ENCODE data around the gene BEST2. TPM values are rescaled to one million over a fixed set of nuclear protein-coding genes. Genes with fewer than 3 reads are reported as not detected.
"Not testable (repeated sequence)": the region's sequence is repeated elsewhere in the genome, so short reads cannot be mapped to it uniquely, and the experiment has no call there.

Gene BEST2
- total and polyA plus RNA-seq, 10 donors, result not detected

DNA sequence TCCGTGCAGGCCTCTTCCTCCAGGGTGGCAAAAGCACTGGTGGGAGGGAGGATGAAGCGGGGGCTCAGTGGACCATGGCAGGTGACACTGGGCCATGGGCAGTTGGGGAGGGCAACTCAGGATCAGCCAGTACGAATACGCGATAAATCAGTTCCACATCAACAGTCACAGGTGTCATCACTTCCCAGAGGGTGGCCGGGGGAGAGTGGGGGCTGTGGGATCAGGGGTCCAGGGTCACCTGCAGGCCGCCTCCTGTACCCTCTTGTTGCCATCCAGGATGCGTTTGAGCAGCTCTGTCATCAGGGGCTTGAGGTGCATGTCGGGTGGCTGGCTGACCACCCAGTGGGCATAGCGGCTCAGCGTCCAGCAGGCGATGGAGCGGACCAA, 45.3 kb upstream of the BEST2 start:
- Histone ChIP-seq H3K27ac (no peak overlapping the region), H3K4me1 (no peaks in the 10 kb centered on the region), H3K4me3 (no peak overlapping the region), H3K36me3 (peaks cover 2 to 100% (median 97%) of the 10 kb centered on the region in 6 donors), H3K27me3 (replicated peaks in 1 of 7) (no peaks in the 10 kb centered on the region), H3K9me3 (no peaks in the 10 kb centered on the region)
- TF ChIP-seq CTCF (IDR thresholded peaks at IDR 0.05 in 8 of 11, conservative IDR thresholded peaks at IDR 0.05 in 3 of 11) (no peak), POLR2AphosphoS5 (IDR thresholded peaks at IDR 0.05) (no peak), POLR2A (IDR thresholded peaks at IDR 0.05) (no peak)
- intact Hi-C loops (cut with DNase I; ENCODE audit: low total_unique reads), result no loop called here
- 93 to 96% (median 94%) methylated on average over 10 to 13 of the region's 13 CpGs for WGBS, 5 donors
- DNase-seq, result no peak

DNA sequence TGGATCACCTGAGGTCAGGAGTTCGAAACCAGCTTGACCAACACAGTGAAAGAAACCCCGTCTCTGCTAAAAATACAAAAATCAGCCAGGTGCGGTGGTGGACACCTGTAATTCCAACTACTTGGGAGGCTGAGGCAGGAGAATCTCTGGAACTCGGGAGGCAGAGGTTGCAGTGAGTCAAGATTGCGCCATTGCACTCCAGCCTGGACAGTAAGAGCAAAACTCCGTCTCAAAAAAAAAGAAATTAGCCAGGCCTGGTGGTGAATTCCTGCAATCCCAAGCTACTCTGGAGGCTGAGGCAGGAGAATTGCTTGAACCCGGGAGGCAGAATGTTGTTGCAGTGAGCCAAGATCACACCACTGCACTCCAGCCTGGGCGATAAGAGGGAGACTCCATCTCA, 43.0 kb upstream of the BEST2 start:
- H3K27me3 ChIP-seq (replicated peaks in 1 of 7), result no peaks in the 10 kb centered on the region
- H3K4me1 ChIP-seq, result no peaks in the 10 kb centered on the region
- no peak for TF ChIP-seq POLR2A (IDR thresholded peaks at IDR 0.05)
- TF ChIP-seq POLR2AphosphoS5 (IDR thresholded peaks at IDR 0.05), result no peak
- TF ChIP-seq CTCF (IDR thresholded peaks at IDR 0.05 in 8 of 11, conservative IDR thresholded peaks at IDR 0.05 in 3 of 11), result no peak
- intact Hi-C loops (cut with DNase I; ENCODE audit: low total_unique reads), result no loop called here
- peaks cover 2 to 98% (median 92%) of the 10 kb centered on the region in 6 donors for H3K36me3 ChIP-seq
- no peaks in the 10 kb centered on the region for H3K9me3 ChIP-seq
- DNase-seq, result no peak
- 92 to 98% (median 94%) methylated on average over 8 of the region's 8 CpGs for WGBS, 5 donors
- no peak overlapping the region for H3K27ac ChIP-seq
- no peak overlapping the region for H3K4me3 ChIP-seq

GRCh38 chr19:12711187-12711586, 40.4 kb upstream of the BEST2 start:
- DNase-seq, result no peak
- WGBS, 5 donors, result 93 to 96% (median 94%) methylated on average over 15 to 17 of the region's 17 CpGs
- Histone ChIP-seq H3K27me3 (replicated peaks in 1 of 7) (no peaks in the 10 kb centered on the region), H3K27ac (no peak overlapping the region), H3K36me3 (peaks cover 6 to 98% (median 89%) of the 10 kb centered on the region in 6 donors), H3K4me3 (no peak overlapping the region), H3K9me3 (no peaks in the 10 kb centered on the region), H3K4me1 (no peaks in the 10 kb centered on the region)
- peak in 2 of 3 donors; percentile 16 to 51 for TF ChIP-seq POLR2AphosphoS5 (IDR thresholded peaks at IDR 0.05)
- no peak for TF ChIP-seq CTCF (IDR thresholded peaks at IDR 0.05 in 8 of 11, conservative IDR thresholded peaks at IDR 0.05 in 3 of 11)
- intact Hi-C loops (cut with DNase I; ENCODE audit: low total_unique reads), result no loop called here

DNA sequence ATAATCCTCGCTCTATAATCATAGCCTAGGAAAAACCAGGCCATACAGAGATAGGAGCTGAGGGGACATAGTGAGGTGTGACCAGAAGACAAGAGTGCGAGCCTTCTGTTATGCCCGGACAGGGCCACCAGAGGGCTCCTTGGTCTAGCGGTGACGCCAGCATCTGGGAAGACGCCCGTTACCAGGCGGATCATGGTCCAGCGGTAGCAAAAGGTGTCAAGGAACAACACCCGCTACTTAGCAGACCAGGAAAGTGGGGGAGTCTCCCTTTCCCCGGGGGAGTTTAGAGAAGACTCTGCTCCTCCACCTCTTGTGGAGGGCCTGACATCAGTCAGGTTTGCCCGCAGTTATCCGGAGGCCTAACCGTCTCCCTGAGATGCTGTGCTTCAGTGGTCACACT, 39.5 kb upstream of the BEST2 start:
- H3K27me3 ChIP-seq (replicated peaks in 1 of 7); H3K27ac ChIP-seq; H3K4me3 ChIP-seq; H3K9me3 ChIP-seq; H3K4me1 ChIP-seq; DNase-seq; intact Hi-C loops (cut with DNase I; ENCODE audit: low total_unique reads): not testable (repeated sequence)
- peaks cover 6 to 98% (median 83%) of the 10 kb centered on the region in 6 donors for H3K36me3 ChIP-seq
- TF ChIP-seq CTCF (IDR thresholded peaks at IDR 0.05 in 8 of 11, conservative IDR thresholded peaks at IDR 0.05 in 3 of 11), result peak in 8 of 11 experiments; percentile 13 to 54 (median 31)
- 54 to 95% (median 61%) methylated on average over 9 to 12 of the region's 14 CpGs for WGBS, 5 donors

DNA sequence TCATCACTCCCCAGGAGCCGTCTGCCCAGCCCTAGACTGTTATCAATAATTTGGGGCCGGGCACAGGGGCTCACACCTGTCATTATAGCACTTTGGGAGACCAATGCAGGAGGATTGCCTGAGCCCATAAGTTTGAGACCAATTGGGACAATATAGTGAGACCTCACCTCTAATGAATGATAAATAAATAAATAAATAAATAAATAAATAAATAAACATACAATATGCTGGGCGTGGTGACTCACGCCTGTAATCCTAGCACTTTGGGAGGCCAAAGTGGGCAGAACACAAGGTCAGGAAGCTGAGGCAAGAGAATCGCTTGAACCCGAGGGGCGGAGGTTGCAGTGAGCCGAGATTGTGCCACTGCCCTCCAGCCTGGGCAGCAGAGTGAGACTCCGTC, 38.3 kb upstream of the BEST2 start:
- peaks cover 6 to 98% (median 80%) of the 10 kb centered on the region in 6 donors for H3K36me3 ChIP-seq
- intact Hi-C loops (cut with DNase I; ENCODE audit: low total_unique reads), result not testable (repeated sequence)
- WGBS, 5 donors, result 85 to 94% (median 93%) methylated on average over 9 of the region's 9 CpGs

More for the DNA sequence above, 38.3 kb upstream of the BEST2 start:
- H3K4me3 ChIP-seq; H3K9me3 ChIP-seq; DNase-seq; H3K27me3 ChIP-seq (replicated peaks in 1 of 7); H3K27ac ChIP-seq: not testable (repeated sequence)
- H3K4me1 ChIP-seq, result peaks cover 0 to 14% (median 0%) of the 10 kb centered on the region in 6 donors
